GM12878 (cell line): Measurements from ENCODE around the gene WDR45B.

Experiments
- BHLHE40 ChIP-seq, 2 experiments: fragments of 450-650 bp in 1 of 2; IDR thresholded peaks; 2 replicates each; pipeline ENCODE4 v1.6.1; 2011 to 2017; ENCODE audit warnings: low read depth in 2 of 2, borderline replicate concordance in 1 of 2, improper control_type of control experiment in 1 of 2, low read length in 1 of 2, mild to moderate bottlenecking in 1 of 2
- CREM ChIP-seq: IDR thresholded peaks from 2 replicates; pipeline ENCODE4 v1.6.1; 2014; ENCODE audit warnings: antibody characterized with exemption, low read depth
- CTCF ChIP-seq, 3 experiments: IDR thresholded peaks in 2 of 3; conservative IDR thresholded peaks in 1 of 3; 2 replicates each; pipeline ENCODE4 v1.5.1; 2011; ENCODE audit warnings: low read depth in 3 of 3, low read length in 3 of 3, mild to moderate bottlenecking in 3 of 3, control low read depth in 2 of 3, moderate library complexity in 2 of 3, inconsistent platforms in 1 of 3, mixed read lengths in 1 of 3; ENCODE audit not compliant: control insufficient read depth in 2 of 3, insufficient read depth in 1 of 3; ENCODE audit errors: extremely low read depth in 1 of 3
- DPF2 ChIP-seq: fragments of 450-650 bp; IDR thresholded peaks from 2 replicates; pipeline ENCODE4 v1.6.1; 2017; ENCODE audit warnings: mild to moderate bottlenecking
- EED ChIP-seq: sonication (generic); IDR thresholded peaks from 2 replicates; pipeline ENCODE4 v1.6.1; 2016; ENCODE audit warnings: antibody characterized with exemption, low read depth
- EP300 ChIP-seq, 2 experiments: fragments of 150-350 bp in 1 of 2; IDR thresholded peaks; 2 replicates each; pipeline ENCODE4 v1.6.1; 2011 to 2012; ENCODE audit warnings: low read depth in 2 of 2, low read length in 2 of 2, borderline replicate concordance in 1 of 2, improper control_type of control experiment in 1 of 2, inconsistent platforms in 1 of 2; ENCODE audit not compliant: control insufficient read depth in 1 of 2
- IRF4 ChIP-seq: IDR thresholded peaks from 2 replicates; pipeline ENCODE4 v1.6.1; 2011; ENCODE audit warnings: low read depth, low read length
- NFIC ChIP-seq: IDR thresholded peaks from 2 replicates; pipeline ENCODE4 v1.6.1; 2012; ENCODE audit warnings: low read depth, mild to moderate bottlenecking, inconsistent platforms, low read length, moderate library complexity
- NR2C2 ChIP-seq: IDR thresholded peaks from 2 replicates; pipeline ENCODE4 v1.6.1; 2011; ENCODE audit warnings: borderline replicate concordance, low read depth; ENCODE audit not compliant: control insufficient read depth, insufficient read length
- ZBTB33 ChIP-seq: fragments of 450-650 bp; IDR thresholded peaks from 2 replicates; pipeline ENCODE4 v1.6.1; 2017; ENCODE audit warnings: mild to moderate bottlenecking
- ZNF274 ChIP-seq: IDR thresholded peaks from one replicate; pipeline ENCODE4 v1.8.0; 2011; ENCODE audit not compliant: insufficient read length, insufficient read depth

- TF ChIP-seq ZBTB33 (no peak), EED (no peak), IRF4 (no peak), BHLHE40 (IDR thresholded peaks at IDR 0.05; ENCODE audit: borderline replicate concordance in 1 of 2, low read depth in 2 of 2, low read length in 1 of 2) (no peak), EP300 (IDR thresholded peaks at IDR 0.05; ENCODE audit: borderline replicate concordance in 1 of 2, control insufficient read depth in 1 of 2, low read depth in 2 of 2, low read length in 2 of 2) (no peak), CREM (no peak), CTCF (IDR thresholded peaks at IDR 0.05 in 2 of 3, conservative IDR thresholded peaks at IDR 0.05 in 1 of 3; ENCODE audit: control insufficient read depth in 2 of 3, extremely low read depth in 1 of 3, insufficient read depth in 1 of 3, low read depth in 3 of 3, low read length in 3 of 3) (no peak), NFIC (no peak), DPF2 (no peak), NR2C2 (no peak), ZNF274 (no peak)
These were observed 8.0 kb upstream of the WDR45B start for GRCh38 chr17:82656266-82656665.
